A673 (cell line): ENCODE results near the gene GATA1. TPM values are rescaled to one million over a fixed set of nuclear protein-coding genes. Genes with fewer than 3 reads are reported as not detected.
A peak's percentile ranks its signal among the peaks of the same experiment; 100 is the strongest.

ENCODE experiments used
- BruUV-seq: library from RNA; stranded (reverse); fragments of 400-500 nt; replicated peaks from 2 replicates; lab custom pipeline; 2021; lab: Mats Ljungman, UMichigan
- CTCF ChIA-PET: fragments of 300-600 bp; sonication (Branson Sonifier 250); formaldehyde crosslinking; loops from one replicate; lab custom pipeline; 2022; ENCODE audit warnings: antibody characterized with exemption; lab: Charles Lee
- POLR2A ChIA-PET: fragments of 300-600 bp; sonication (Branson Sonifier 250); formaldehyde crosslinking; loops from one replicate; lab custom pipeline; 2022; ENCODE audit warnings: antibody characterized with exemption; ENCODE audit not compliant: low non-redundant PET; lab: Charles Lee
- DNase-seq: peaks from one replicate; pipeline ENCODE4 v3.0.0-alpha.2; 2015; ENCODE audit warnings: low spot score
- H3K27ac ChIP-seq: fragments of 200-600 bp; sonication (generic); 2 replicates; pipeline ENCODE4 v1.5.1; 2016; ENCODE audit warnings: mixed run types, low read depth, mild to moderate bottlenecking, mixed read lengths, antibody characterized with exemption, low read length; ENCODE audit not compliant: poor library complexity, severe bottlenecking
- H3K27me3 ChIP-seq: fragments of 200-600 bp; sonication (generic); replicated peaks from 2 replicates; pipeline ENCODE4 v1.6.1; 2017; ENCODE audit warnings: mixed run types, low read depth, mild to moderate bottlenecking, mixed read lengths, antibody characterized with exemption, low read length; ENCODE audit not compliant: insufficient read depth, poor library complexity
- H3K36me3 ChIP-seq: fragments of 200-600 bp; sonication (generic); 2 replicates; pipeline ENCODE4 v1.6.1; 2016; ENCODE audit warnings: mixed run types, mild to moderate bottlenecking, mixed read lengths, antibody characterized with exemption, low read length; ENCODE audit not compliant: insufficient read depth, poor library complexity, severe bottlenecking
- H3K4me1 ChIP-seq: fragments of 200-600 bp; sonication (generic); 2 replicates; pipeline ENCODE4 v1.6.1; 2017; ENCODE audit warnings: mixed run types, mild to moderate bottlenecking, mixed read lengths, antibody characterized with exemption, low read length; ENCODE audit not compliant: insufficient read depth, poor library complexity, severe bottlenecking
- H3K4me3 ChIP-seq: fragments of 200-600 bp; sonication (generic); 2 replicates; pipeline ENCODE4 v1.5.1; 2016; ENCODE audit warnings: low read depth, mixed run types, mild to moderate bottlenecking, mixed read lengths, low read length; ENCODE audit not compliant: poor library complexity, severe bottlenecking
- H3K9me3 ChIP-seq: fragments of 200-600 bp; sonication (generic); 2 replicates; pipeline ENCODE4 v1.6.1; 2016; ENCODE audit warnings: mixed run types, low read depth, mild to moderate bottlenecking, mixed read lengths, antibody characterized with exemption, low read length; ENCODE audit not compliant: poor library complexity, severe bottlenecking
- EZH2 ChIP-seq: fragments of 200-600 bp; sonication (generic); IDR thresholded peaks from 2 replicates; pipeline ENCODE4 v1.6.1; 2017; ENCODE audit warnings: borderline replicate concordance, low read depth, mild to moderate bottlenecking, mixed read lengths, antibody characterized with exemption, low read length; ENCODE audit not compliant: poor library complexity, severe bottlenecking
- intact Hi-C: fragments of 100-400 bp; cut with micrococcal nuclease; formaldehyde crosslinking; loops from one replicate; pipeline ENCODE4 v1.10.0; 2022; ENCODE audit not compliant: unreplicated experiment
- total RNA-seq: library from RNA; stranded (reverse); gene quantifications from 2 replicates; pipeline ENCODE4 v1.2.3, GENCODE V29; 2021
- TF ChIP-seq, protein P1 (sequence below): fragments of 300-800, 200-600 bp; sonication (generic); conservative IDR thresholded peaks from 2 replicates; pipeline ENCODE4 v1.5.1; 2017; ENCODE audit warnings: low read depth, mild to moderate bottlenecking, antibody characterized with exemption, low read length, moderate library complexity, mixed read lengths

Gene GATA1
- total RNA-seq, 1 experiment from 2014 or later, result not detected

DNA sequence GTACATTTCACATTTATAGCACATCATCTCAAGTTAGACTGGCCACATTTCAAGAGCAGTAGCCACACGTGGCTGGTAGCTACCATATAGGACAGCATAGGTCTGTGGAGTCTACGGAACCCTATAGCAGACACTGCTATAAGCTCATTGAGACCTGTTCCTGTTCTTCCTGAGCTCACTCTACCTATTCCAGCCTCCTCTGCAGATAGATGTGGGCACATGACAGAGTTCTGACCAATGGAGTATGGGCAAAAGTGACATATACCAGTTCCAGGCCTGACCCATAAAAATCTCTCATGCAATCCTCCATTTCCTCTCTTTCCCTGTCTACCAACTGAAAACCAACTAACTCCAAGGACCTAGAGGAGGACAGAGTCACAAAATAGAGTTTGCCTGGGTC lies 11.9 kb downstream of the GATA1 start:
- no TSS peak for BruUV-seq
- no peaks in the 10 kb centered on the region for H3K9me3 ChIP-seq
- ChIA-PET POLR2A (no interaction called here), CTCF (no interaction called here)
- TF ChIP-seq EZH2, result no peak
- TF ChIP-seq, protein P1, sequence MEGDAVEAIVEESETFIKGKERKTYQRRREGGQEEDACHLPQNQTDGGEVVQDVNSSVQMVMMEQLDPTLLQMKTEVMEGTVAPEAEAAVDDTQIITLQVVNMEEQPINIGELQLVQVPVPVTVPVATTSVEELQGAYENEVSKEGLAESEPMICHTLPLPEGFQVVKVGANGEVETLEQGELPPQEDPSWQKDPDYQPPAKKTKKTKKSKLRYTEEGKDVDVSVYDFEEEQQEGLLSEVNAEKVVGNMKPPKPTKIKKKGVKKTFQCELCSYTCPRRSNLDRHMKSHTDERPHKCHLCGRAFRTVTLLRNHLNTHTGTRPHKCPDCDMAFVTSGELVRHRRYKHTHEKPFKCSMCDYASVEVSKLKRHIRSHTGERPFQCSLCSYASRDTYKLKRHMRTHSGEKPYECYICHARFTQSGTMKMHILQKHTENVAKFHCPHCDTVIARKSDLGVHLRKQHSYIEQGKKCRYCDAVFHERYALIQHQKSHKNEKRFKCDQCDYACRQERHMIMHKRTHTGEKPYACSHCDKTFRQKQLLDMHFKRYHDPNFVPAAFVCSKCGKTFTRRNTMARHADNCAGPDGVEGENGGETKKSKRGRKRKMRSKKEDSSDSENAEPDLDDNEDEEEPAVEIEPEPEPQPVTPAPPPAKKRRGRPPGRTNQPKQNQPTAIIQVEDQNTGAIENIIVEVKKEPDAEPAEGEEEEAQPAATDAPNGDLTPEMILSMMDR, result no peak
- no peaks in the 10 kb centered on the region for H3K27me3 ChIP-seq
- H3K36me3 ChIP-seq, result no peaks in the 10 kb centered on the region
- DNase-seq, result no peak
- H3K27ac ChIP-seq, result no peak overlapping the region
- no peaks in the 10 kb centered on the region for H3K4me1 ChIP-seq
- H3K4me3 ChIP-seq, result no peak overlapping the region
- intact Hi-C loops, result no loop called here

DNA sequence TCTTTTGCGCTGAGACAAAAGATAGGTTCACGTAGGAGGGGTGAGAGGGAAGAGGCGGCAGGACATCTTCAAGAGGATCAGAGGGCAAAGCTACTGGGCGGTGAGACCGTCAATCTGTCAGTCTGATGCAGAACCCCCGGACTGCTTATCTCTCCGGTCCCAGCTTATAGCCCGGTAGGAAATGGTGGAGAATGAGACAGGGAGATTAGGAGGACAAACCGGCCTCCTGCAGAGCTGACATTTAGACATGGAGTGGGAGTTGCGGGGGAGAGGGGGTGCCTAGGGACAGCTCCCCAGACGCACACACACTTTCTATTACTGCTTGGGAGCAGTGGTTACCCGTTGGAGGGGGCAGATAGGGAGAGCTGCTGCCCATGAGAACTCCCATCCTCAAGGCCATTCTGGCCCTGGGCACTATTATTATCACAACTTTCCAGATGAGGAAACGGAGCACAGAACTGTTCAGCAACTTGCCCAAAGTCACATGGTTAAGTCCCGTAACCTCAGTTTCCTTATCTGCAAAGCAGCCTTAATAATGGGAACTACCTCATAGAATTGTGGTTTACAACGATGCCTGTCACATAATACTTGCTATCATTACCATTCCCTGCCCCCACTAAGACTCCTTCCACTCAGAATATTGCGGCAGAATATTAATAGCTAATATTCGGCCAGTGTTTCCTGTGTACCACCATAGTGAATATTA lies 14.3 kb downstream of the GATA1 start:
- Histone ChIP-seq H3K4me1 (no peaks in the 10 kb centered on the region), H3K27ac (peak overlapping the region; percentile 97), H3K9me3 (no peaks in the 10 kb centered on the region), H3K4me3 (peak overlapping the region; percentile 74), H3K36me3 (no peaks in the 10 kb centered on the region), H3K27me3 (no peaks in the 10 kb centered on the region)
- ChIA-PET POLR2A (no interaction called here), CTCF (interaction anchor here (0.6 kb wide), 1 partner anchor 64 kb away, joined by 3 read pairs; no protein-coding TSS in a partner anchor)
- intact Hi-C loops, result loop anchor here (10.0 kb wide), 2 partner anchors 94 to 144 kb away; partner anchors contain the start of genes PQBP1 and TIMM17B
- TSS peak; percentile 95 for BruUV-seq
- no peak for DNase-seq
- TF ChIP-seq, protein P1, result no peak
- TF ChIP-seq EZH2, result no peak

DNA sequence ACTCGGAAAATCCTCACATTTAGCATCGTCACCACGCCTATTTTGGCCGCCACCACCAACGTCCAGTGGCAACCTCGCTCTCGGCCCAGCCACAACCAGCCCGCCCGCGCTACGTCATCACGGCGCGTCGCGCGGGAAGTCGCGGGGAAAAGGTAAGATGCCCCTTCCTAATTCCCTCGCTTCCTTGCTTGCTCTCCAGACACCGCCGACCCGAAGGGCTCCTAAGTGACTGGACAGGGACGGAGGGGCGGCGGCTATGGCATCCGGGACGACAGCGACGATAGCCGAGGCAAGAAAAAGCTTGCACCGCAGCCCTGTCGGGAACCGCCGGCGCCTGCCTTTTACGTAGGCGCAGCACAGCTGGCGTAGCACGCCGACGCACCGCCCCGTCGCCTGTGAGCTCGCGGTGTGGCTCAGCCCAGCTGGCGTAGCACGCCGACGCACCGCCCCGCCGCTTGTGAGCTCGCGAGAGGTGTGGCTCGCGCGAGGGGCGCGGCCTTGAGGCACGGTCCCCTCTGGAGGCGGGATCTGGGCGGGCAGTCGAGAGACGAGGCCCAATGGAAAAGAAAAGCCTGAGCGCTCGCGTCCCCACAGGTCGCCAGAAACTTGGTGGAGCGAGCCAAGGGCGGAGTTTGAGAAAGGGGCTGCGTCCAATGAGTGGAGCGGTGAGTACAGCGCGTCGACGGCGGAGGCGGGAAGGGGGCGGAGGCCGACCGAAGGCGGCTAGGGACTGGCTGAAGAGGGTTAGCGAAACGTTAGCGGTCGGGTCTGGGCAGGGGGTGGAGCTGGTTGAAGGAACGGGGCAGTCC lies 15.1 kb downstream of the GATA1 start, which contains the start of gene HDAC6:
HDAC6 (plus strand) TSS at position 788 of the 809 bp plus-strand sequence. CDS start 626 bp downstream, outside the sequence.
- TF ChIP-seq, protein P1, result no peak
- no peak for TF ChIP-seq EZH2
- POLR2A ChIA-PET, result interaction anchor here (0.6 kb wide), 2 partner anchors 15 to 468 kb away, joined by 3 to 6 read pairs; no protein-coding TSS in a partner anchor
- DNase-seq, result peak; percentile 98
- Histone ChIP-seq H3K9me3 (no peaks in the 10 kb centered on the region), H3K27me3 (no peaks in the 10 kb centered on the region), H3K4me1 (no peaks in the 10 kb centered on the region), H3K27ac (peak within 1 kb of the TSS; percentile 99), H3K36me3 (no peaks in the 10 kb centered on the region), H3K4me3 (peak within 1 kb of the TSS; percentile 74)
- no TSS peak for BruUV-seq
- CTCF ChIA-PET, result interaction anchor here (0.6 kb wide), 1 partner anchor 63 kb away, joined by 3 read pairs; no protein-coding TSS in a partner anchor
- intact Hi-C loops, result loop anchor here (10.0 kb wide), 2 partner anchors 93 to 143 kb away; partner anchors contain the start of genes PQBP1 and TIMM17B
